HL-60 (cell line): ENCODE data around the gene SNX5.

ENCODE experiments used
- TF ChIP-seq, protein P1 (sequence below): IDR thresholded peaks from one replicate; pipeline ENCODE4 v1.5.1; 2011; ENCODE audit warnings: low read length, control low read depth, inconsistent platforms; ENCODE audit not compliant: insufficient read depth
- TF ChIP-seq, protein P2 (sequence below): IDR thresholded peaks from 2 replicates; pipeline ENCODE4 v1.6.1; 2012; ENCODE audit warnings: low read depth; ENCODE audit not compliant: insufficient replicate concordance

DNA sequence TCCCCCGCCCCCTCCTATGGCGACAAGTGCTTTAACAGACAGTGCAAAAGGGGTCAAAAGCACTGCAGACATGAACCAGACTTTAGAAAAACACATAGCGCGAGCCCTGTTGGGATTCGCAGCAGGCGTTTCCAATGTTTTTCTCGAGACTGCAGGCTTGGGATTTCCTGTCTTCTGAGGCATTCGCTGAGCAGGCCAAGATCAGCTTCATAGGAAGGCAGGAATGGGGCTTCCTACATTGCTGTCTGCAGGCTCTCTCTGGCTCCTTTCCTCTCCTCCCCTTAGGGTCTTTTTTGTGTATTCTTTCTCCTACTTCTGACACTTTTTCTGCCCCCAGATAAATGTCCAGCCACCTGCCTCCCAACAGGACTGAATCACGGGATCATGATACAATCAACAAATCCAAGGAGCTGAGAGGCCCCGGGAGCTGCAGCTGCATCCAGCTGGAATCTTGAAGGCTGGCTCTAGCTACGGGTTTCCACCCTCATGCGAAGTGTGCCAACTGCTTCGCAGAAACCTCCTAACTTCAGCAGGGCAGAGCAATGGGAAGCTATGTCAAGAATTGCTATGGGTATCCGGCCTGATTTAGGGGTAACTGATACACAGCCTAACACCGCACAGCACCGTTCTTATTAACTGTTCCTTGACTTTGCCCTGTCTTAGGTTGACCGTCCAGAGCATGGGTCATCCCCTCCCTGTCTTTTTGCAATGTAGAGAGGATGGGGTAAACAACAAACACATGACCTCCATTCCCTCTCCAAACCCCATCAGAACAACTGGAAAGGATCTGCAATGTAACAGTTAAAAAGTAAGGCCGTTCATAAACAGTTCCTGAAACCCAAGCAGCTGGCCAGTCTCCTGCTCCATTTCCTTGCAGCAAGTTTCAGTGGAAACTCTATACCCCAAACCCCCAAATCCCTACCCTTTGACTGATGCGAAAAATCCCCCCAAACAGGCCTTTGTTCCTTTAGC, 31.5 kb downstream of the SNX5 start:
- TF ChIP-seq, protein P1, sequence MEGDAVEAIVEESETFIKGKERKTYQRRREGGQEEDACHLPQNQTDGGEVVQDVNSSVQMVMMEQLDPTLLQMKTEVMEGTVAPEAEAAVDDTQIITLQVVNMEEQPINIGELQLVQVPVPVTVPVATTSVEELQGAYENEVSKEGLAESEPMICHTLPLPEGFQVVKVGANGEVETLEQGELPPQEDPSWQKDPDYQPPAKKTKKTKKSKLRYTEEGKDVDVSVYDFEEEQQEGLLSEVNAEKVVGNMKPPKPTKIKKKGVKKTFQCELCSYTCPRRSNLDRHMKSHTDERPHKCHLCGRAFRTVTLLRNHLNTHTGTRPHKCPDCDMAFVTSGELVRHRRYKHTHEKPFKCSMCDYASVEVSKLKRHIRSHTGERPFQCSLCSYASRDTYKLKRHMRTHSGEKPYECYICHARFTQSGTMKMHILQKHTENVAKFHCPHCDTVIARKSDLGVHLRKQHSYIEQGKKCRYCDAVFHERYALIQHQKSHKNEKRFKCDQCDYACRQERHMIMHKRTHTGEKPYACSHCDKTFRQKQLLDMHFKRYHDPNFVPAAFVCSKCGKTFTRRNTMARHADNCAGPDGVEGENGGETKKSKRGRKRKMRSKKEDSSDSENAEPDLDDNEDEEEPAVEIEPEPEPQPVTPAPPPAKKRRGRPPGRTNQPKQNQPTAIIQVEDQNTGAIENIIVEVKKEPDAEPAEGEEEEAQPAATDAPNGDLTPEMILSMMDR: no peak
- TF ChIP-seq, protein P2, sequence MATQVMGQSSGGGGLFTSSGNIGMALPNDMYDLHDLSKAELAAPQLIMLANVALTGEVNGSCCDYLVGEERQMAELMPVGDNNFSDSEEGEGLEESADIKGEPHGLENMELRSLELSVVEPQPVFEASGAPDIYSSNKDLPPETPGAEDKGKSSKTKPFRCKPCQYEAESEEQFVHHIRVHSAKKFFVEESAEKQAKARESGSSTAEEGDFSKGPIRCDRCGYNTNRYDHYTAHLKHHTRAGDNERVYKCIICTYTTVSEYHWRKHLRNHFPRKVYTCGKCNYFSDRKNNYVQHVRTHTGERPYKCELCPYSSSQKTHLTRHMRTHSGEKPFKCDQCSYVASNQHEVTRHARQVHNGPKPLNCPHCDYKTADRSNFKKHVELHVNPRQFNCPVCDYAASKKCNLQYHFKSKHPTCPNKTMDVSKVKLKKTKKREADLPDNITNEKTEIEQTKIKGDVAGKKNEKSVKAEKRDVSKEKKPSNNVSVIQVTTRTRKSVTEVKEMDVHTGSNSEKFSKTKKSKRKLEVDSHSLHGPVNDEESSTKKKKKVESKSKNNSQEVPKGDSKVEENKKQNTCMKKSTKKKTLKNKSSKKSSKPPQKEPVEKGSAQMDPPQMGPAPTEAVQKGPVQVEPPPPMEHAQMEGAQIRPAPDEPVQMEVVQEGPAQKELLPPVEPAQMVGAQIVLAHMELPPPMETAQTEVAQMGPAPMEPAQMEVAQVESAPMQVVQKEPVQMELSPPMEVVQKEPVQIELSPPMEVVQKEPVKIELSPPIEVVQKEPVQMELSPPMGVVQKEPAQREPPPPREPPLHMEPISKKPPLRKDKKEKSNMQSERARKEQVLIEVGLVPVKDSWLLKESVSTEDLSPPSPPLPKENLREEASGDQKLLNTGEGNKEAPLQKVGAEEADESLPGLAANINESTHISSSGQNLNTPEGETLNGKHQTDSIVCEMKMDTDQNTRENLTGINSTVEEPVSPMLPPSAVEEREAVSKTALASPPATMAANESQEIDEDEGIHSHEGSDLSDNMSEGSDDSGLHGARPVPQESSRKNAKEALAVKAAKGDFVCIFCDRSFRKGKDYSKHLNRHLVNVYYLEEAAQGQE: no peak
